ENCODE results near the gene MDFIC. TPM values are rescaled to one million over a fixed set of nuclear protein-coding genes. Genes with fewer than 3 reads are reported as not detected.

The MDFIC gene
- total RNA-seq, 6 donors from 2014 or later, result 13.8 to 63.9 (median 31.8) TPM

GRCh38 chr7:115024276-115024675 lies 102.4 kb downstream of the MDFIC start:
- DNase-seq (no peak), ATAC-seq (ENCODE audit: low FRiP score in 2 of 2) (no peak)
- 42 to 45% methylated on average over 3 of the region's 3 CpGs for WGBS, 2 donors

DNA sequence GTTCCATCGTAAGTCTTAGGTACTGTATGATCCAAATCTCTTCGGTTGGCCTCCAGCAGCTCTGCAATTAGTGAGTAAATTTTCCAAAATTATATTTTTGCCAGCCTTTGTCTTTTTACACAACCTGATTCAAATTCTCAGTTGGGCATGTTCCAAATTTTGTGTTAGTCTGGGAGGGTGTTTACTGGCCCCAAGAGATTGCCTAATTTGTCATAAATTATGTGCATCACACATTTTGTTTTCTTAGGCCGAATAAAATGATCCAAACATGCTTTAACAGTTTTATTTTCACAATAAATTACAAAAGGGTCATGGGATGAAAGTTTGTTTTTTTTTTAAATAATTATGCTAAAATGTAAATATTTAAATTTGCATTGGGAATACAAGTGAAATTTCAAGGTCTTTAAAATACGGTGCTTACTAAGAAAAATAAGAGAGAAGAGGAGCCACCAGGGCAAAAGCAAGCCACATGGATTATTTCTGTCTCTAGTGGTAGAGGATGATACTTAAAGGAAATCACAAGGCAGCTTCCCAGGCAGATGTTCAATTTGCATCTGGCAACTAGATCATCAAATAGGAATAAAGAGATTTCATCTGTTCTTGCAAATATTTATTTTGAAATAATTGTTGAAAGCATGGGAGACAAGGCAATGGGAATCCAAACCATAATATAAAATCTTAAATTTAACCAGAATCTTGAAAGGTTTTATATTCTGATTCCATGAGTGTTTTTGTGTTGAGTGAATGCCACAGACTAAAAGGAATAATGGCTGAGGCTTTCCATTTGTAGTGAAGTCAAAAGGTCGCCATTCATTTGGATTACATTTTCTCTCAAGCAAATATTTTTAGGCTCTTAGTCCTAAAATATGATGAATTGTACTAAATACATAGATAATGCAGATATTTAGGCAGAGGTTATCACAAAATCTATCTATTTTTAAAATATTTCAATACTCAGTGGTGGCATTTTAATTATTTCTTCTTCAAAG lies 111.1 kb downstream of the MDFIC start:
- Histone ChIP-seq H3K9me3 (no peaks in the 10 kb centered on the region), H3K4me3 (no peak overlapping the region), H3K27me3 (no peaks in the 10 kb centered on the region), H3K36me3 (no peaks in the 10 kb centered on the region), H3K27ac (no peak overlapping the region), H3K4me1 (no peaks in the 10 kb centered on the region)
- ATAC-seq (ENCODE audit: low FRiP score in 2 of 2), result no peak
- 91 to 92% methylated on average over 5 of the region's 5 CpGs for WGBS, 2 donors
- no peak for DNase-seq
- TF ChIP-seq POLR2A (IDR thresholded peaks at IDR 0.05), result no peak
- TF ChIP-seq POLR2AphosphoS5 (IDR thresholded peaks at IDR 0.05), result no peak
- no peak for TF ChIP-seq EP300 (IDR thresholded peaks at IDR 0.05)
- TF ChIP-seq CTCF (IDR thresholded peaks at IDR 0.05), result no peak

More at GRCh38 chr7:115024276-115024675, 102.4 kb downstream of the MDFIC start:
- H3K4me1 ChIP-seq, result peaks cover 0 to 8% (median 0%) of the 10 kb centered on the region in 4 donors
- TF ChIP-seq CTCF (IDR thresholded peaks at IDR 0.05), result no peak
- no peak for TF ChIP-seq EP300 (IDR thresholded peaks at IDR 0.05)
- TF ChIP-seq POLR2A (IDR thresholded peaks at IDR 0.05), result no peak
- TF ChIP-seq POLR2AphosphoS5 (IDR thresholded peaks at IDR 0.05), result no peak
- H3K36me3 ChIP-seq, result no peaks in the 10 kb centered on the region
- H3K27ac ChIP-seq, result no peak overlapping the region
- H3K27me3 ChIP-seq, result no peaks in the 10 kb centered on the region
- H3K4me3 ChIP-seq, result no peak overlapping the region
- no peaks in the 10 kb centered on the region for H3K9me3 ChIP-seq

DNA sequence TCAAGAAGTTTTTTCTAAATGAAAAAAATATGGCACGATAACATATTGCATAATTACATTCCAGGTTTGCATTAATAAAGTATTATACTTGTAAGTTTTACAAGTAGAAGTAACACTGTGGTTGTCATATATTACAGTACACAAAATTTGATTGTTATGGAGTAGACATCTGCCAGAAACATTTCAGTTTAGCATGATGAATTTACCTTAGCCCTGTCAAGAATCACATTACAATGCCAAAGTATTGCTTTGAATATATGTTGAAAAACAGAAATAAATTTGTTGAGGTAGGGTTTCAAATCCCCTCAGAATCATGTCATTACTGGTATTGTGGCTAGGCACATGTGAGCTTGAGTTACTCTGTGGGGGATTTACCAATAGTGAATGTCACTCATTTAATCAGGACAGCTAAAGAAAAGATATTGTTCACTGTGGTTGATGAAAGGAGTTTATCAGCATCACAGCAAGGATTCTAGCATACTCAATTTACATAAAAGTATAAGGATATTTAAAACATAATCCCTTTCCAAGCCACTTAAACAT lies 112.1 kb downstream of the MDFIC start:
- Histone ChIP-seq H3K9me3 (no peaks in the 10 kb centered on the region), H3K4me3 (no peak overlapping the region), H3K4me1 (no peaks in the 10 kb centered on the region), H3K36me3 (no peaks in the 10 kb centered on the region), H3K27ac (no peak overlapping the region), H3K27me3 (no peaks in the 10 kb centered on the region)
- WGBS, 2 donors, result 82 to 88% methylated on average over 1 of the region's 1 CpG
- no peak for ATAC-seq (ENCODE audit: low FRiP score in 2 of 2)
- no peak for DNase-seq
- TF ChIP-seq EP300 (IDR thresholded peaks at IDR 0.05) (no peak), POLR2A (IDR thresholded peaks at IDR 0.05) (no peak), CTCF (IDR thresholded peaks at IDR 0.05) (no peak), POLR2AphosphoS5 (IDR thresholded peaks at IDR 0.05) (no peak)

DNA sequence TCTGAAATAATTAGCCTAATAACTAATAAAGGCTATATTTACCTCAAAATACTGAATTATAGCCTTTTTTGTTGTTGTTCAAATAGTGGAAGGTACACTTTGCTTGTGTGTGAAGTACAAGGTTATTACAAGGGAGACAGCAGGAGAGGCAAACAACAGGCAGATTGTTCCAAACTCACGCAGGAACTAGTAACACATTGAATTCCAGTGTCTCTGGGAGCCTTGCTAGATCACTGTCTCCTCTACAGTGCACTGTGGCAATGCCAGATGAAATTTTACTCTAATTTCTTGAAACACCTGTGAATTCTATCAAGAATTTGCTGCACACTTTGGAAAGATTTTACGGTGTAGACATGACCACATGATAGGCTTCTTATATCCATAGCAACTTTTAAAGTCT lies 112.6 kb downstream of the MDFIC start:
- 91 to 97% methylated on average over 2 of the region's 2 CpGs for WGBS, 2 donors
- H3K27me3 ChIP-seq, result no peaks in the 10 kb centered on the region

More for the DNA sequence above, 112.6 kb downstream of the MDFIC start:
- Histone ChIP-seq H3K27ac (no peak overlapping the region), H3K36me3 (no peaks in the 10 kb centered on the region), H3K4me3 (no peak overlapping the region), H3K4me1 (no peaks in the 10 kb centered on the region), H3K9me3 (no peaks in the 10 kb centered on the region)
- no peak for DNase-seq
- no peak for ATAC-seq (ENCODE audit: low FRiP score in 2 of 2)
- no peak for TF ChIP-seq EP300 (IDR thresholded peaks at IDR 0.05)
- no peak for TF ChIP-seq POLR2A (IDR thresholded peaks at IDR 0.05)
- TF ChIP-seq POLR2AphosphoS5 (IDR thresholded peaks at IDR 0.05), result no peak
- TF ChIP-seq CTCF (IDR thresholded peaks at IDR 0.05), result no peak

Measured in upper lobe of left lung (tissue), 6 donors.